Breast epithelium (tissue), 3 donors: ENCODE data around the gene TRIP4.

Experiments used
- POLR2A ChIP-seq: fragments of 450-650 bp; IDR thresholded peaks from one replicate; pipeline ENCODE4 v1.6.1; 2016; ENCODE audit warnings: antibody characterized with exemption, mild to moderate bottlenecking, moderate library complexity
- POLR2AphosphoS5 ChIP-seq, 3 donors: sonication (generic); formaldehyde crosslinking; IDR thresholded peaks; one replicate each; pipeline ENCODE4 v1.6.1; 2017; ENCODE audit warnings: antibody characterized with exemption in 3 of 3
- TF ChIP-seq, protein P1 (sequence below), 3 donors: fragments of 450-650 bp; IDR thresholded peaks; one replicate each; pipeline ENCODE4 v1.5.1; 2016 to 2017; ENCODE audit warnings: antibody characterized with exemption in 3 of 3, mild to moderate bottlenecking in 3 of 3, moderate library complexity in 3 of 3

GRCh38 chr15:64453689-64454037 is 66.0 kb downstream of the TRIP4 start:
- TF ChIP-seq, protein P1, sequence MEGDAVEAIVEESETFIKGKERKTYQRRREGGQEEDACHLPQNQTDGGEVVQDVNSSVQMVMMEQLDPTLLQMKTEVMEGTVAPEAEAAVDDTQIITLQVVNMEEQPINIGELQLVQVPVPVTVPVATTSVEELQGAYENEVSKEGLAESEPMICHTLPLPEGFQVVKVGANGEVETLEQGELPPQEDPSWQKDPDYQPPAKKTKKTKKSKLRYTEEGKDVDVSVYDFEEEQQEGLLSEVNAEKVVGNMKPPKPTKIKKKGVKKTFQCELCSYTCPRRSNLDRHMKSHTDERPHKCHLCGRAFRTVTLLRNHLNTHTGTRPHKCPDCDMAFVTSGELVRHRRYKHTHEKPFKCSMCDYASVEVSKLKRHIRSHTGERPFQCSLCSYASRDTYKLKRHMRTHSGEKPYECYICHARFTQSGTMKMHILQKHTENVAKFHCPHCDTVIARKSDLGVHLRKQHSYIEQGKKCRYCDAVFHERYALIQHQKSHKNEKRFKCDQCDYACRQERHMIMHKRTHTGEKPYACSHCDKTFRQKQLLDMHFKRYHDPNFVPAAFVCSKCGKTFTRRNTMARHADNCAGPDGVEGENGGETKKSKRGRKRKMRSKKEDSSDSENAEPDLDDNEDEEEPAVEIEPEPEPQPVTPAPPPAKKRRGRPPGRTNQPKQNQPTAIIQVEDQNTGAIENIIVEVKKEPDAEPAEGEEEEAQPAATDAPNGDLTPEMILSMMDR (IDR thresholded peaks at IDR 0.05), result no peak
- TF ChIP-seq POLR2AphosphoS5 (IDR thresholded peaks at IDR 0.05), result no peak
- TF ChIP-seq POLR2A, result no peak
